ENCODE data around the gene FNBP1.

DNA sequence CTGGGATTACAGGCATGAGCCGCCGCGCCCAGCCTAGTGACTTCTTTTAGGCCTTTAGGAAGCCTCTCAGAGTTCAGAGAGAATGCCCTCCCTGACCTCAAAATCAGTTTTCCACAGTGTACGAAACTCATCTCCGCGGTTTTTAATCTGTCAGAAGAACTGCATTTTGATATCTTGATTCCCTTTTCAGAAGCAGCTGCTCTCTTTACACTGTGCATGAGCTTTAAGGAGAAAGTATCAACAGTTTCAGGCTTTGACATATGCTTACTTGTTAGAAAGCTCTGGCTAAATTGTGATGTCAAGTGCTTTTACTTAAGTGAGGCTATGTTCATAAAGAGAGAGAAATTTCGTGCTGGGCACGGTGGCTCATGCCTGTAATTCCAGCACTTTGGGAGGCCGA, 133.1 kb downstream of the FNBP1 start:
- TF ChIP-seq, protein P1, sequence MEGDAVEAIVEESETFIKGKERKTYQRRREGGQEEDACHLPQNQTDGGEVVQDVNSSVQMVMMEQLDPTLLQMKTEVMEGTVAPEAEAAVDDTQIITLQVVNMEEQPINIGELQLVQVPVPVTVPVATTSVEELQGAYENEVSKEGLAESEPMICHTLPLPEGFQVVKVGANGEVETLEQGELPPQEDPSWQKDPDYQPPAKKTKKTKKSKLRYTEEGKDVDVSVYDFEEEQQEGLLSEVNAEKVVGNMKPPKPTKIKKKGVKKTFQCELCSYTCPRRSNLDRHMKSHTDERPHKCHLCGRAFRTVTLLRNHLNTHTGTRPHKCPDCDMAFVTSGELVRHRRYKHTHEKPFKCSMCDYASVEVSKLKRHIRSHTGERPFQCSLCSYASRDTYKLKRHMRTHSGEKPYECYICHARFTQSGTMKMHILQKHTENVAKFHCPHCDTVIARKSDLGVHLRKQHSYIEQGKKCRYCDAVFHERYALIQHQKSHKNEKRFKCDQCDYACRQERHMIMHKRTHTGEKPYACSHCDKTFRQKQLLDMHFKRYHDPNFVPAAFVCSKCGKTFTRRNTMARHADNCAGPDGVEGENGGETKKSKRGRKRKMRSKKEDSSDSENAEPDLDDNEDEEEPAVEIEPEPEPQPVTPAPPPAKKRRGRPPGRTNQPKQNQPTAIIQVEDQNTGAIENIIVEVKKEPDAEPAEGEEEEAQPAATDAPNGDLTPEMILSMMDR (IDR thresholded peaks at IDR 0.05; ENCODE audit: poor library complexity) = no peak
- no peak for TF ChIP-seq EZH2 (IDR thresholded peaks at IDR 0.05; ENCODE audit: borderline replicate concordance)

Measured in hepatocyte (in vitro differentiated cells).